Caco-2 (cell line): Measurements from ENCODE around the gene AFAP1L2. TPM values are rescaled to one million over a fixed set of nuclear protein-coding genes. Genes with fewer than 3 reads are reported as not detected.

ENCODE experiments used
- BruUV-seq: library from RNA; stranded (reverse); fragments of 400-500 nt; replicated peaks from 2 replicates; lab custom pipeline; 2021; lab: Mats Ljungman, UMichigan
- CTCF ChIA-PET: fragments of 300-600 bp; sonication (Branson Sonifier 250); formaldehyde crosslinking; loops from one replicate; lab custom pipeline; 2022; ENCODE audit warnings: antibody characterized with exemption; lab: Charles Lee
- POLR2A ChIA-PET: fragments of 300-600 bp; sonication (Branson Sonifier 250); formaldehyde crosslinking; loops from one replicate; lab custom pipeline; 2022; ENCODE audit warnings: antibody characterized with exemption; lab: Charles Lee
- DNase-seq, 2 experiments: peaks; one replicate each; pipeline versions ENCODE4 v3.0.0 to v3.0.0-alpha.2; 2020 to 2022
- H3K27me3 ChIP-seq: replicated peaks from 2 replicates; pipeline ENCODE4 v1.6.0; 2011; ENCODE audit warnings: low read length; ENCODE audit not compliant: control insufficient read depth, insufficient read depth
- H3K36me3 ChIP-seq: 2 replicates; pipeline ENCODE4 v1.5.1; 2011; ENCODE audit warnings: low read length; ENCODE audit not compliant: control insufficient read depth, insufficient read depth
- H3K4me1 ChIP-seq: fragments of 250-450 bp; sonication (Bioruptor Pico); 2 replicates; pipeline ENCODE4 v1.5.1; 2020; ENCODE audit warnings: mild to moderate bottlenecking
- H3K4me3 ChIP-seq: 2 replicates; pipeline ENCODE4 v1.5.1; 2011; ENCODE audit warnings: low read depth, mild to moderate bottlenecking, control low read depth, low read length
- H3K9me3 ChIP-seq: fragments of 250-450 bp; sonication (Bioruptor Pico); 2 replicates; pipeline ENCODE4 v1.5.1; 2020; ENCODE audit warnings: mild to moderate bottlenecking, moderate library complexity
- H3K27ac Mint-ChIP-seq: one replicate; pipeline ENCODE4 v1.8.0; 2022; ENCODE audit warnings: mixed read lengths; ENCODE audit not compliant: unreplicated experiment
- H3K27me3 Mint-ChIP-seq: one replicate; pipeline ENCODE4 v1.8.0; 2022; ENCODE audit warnings: mixed read lengths; ENCODE audit not compliant: insufficient read depth, unreplicated experiment
- H3K36me3 Mint-ChIP-seq: one replicate; pipeline ENCODE4 v1.8.0; 2022; ENCODE audit warnings: mild to moderate bottlenecking, mixed read lengths; ENCODE audit not compliant: insufficient read depth, unreplicated experiment
- H3K4me1 Mint-ChIP-seq: one replicate; pipeline ENCODE4 v1.8.0; 2022; ENCODE audit warnings: low read depth, mixed read lengths; ENCODE audit not compliant: unreplicated experiment
- H3K4me3 Mint-ChIP-seq: one replicate; pipeline ENCODE4 v1.8.0; 2022; ENCODE audit warnings: mild to moderate bottlenecking, moderate library complexity, mixed read lengths; ENCODE audit not compliant: unreplicated experiment
- H3K9me3 Mint-ChIP-seq: one replicate; pipeline ENCODE4 v1.8.0; 2022; ENCODE audit warnings: mixed read lengths; ENCODE audit not compliant: unreplicated experiment
- CTCF ChIP-seq, 2 experiments: fragments of 200-600 bp in 1 of 2; IDR thresholded peaks; 1 replicate in 1 of 2; 2 replicates in 1 of 2; pipeline versions ENCODE4 v1.5.1 to v1.8.0; 2011 to 2022; ENCODE audit warnings: antibody characterized with exemption in 1 of 2, control low read depth in 1 of 2, inconsistent platforms in 1 of 2, low read depth in 1 of 2, low read length in 1 of 2, mild to moderate bottlenecking in 1 of 2, moderate library complexity in 1 of 2; ENCODE audit not compliant: insufficient read depth in 1 of 2, severe bottlenecking in 1 of 2, unreplicated experiment in 1 of 2
- intact Hi-C: fragments of 100-400 bp; cut with micrococcal nuclease; formaldehyde crosslinking; loops from one replicate; pipeline ENCODE4 v1.10.0; 2022; ENCODE audit not compliant: unreplicated experiment
- total RNA-seq: library from RNA; stranded (reverse); gene quantifications from 2 replicates; pipeline ENCODE4 v1.2.3, GENCODE V29; 2022

The AFAP1L2 gene
- total RNA-seq, 1 experiment from 2014 or later = 2.3 TPM

GRCh38 chr10:114322344-114322743, 82.0 kb downstream of the AFAP1L2 start:
- DNase-seq = no peak
- TF ChIP-seq CTCF (IDR thresholded peaks at IDR 0.05; ENCODE audit: insufficient read depth in 1 of 2, low read depth in 1 of 2, low read length in 1 of 2, severe bottlenecking in 1 of 2, unreplicated experiment in 1 of 2) = no peak
- no peak overlapping the region for H3K4me3 Mint-ChIP-seq
- no TSS peak for BruUV-seq
- Histone ChIP-seq H3K4me3 (no peak overlapping the region), H3K9me3 (no peaks in the 10 kb centered on the region), H3K36me3 (no peaks in the 10 kb centered on the region), H3K4me1 (peaks cover 26% of the 10 kb centered on the region), H3K27me3 (no peaks in the 10 kb centered on the region)
- no peaks in the 10 kb centered on the region for H3K36me3 Mint-ChIP-seq
- H3K9me3 Mint-ChIP-seq = peaks cover 12% of the 10 kb centered on the region
- no peak overlapping the region for H3K27ac Mint-ChIP-seq
- ChIA-PET POLR2A (no interaction called here), CTCF (interaction anchor here (1.1 to 2.2 kb wide), 2 partner anchors 18 to 27 kb away, joined by 4 to 11 read pairs; no protein-coding TSS in a partner anchor)
- intact Hi-C loops = no loop called here
- peaks cover 31% of the 10 kb centered on the region for H3K4me1 Mint-ChIP-seq
- H3K27me3 Mint-ChIP-seq = no peaks in the 10 kb centered on the region

- Histone ChIP-seq H3K9me3 (no peaks in the 10 kb centered on the region), H3K27me3 (no peaks in the 10 kb centered on the region), H3K4me3 (no peak overlapping the region), H3K36me3 (no peaks in the 10 kb centered on the region), H3K4me1 (peaks cover 19% of the 10 kb centered on the region)
- ChIA-PET CTCF (interaction anchor here (0.5 kb wide), 1 partner anchor 131 kb away, joined by 3 read pairs; no protein-coding TSS in a partner anchor), POLR2A (no interaction called here)
- no peak for DNase-seq
- Mint-ChIP-seq H3K27me3 (no peaks in the 10 kb centered on the region), H3K27ac (no peak overlapping the region), H3K4me3 (no peak overlapping the region), H3K36me3 (no peaks in the 10 kb centered on the region), H3K4me1 (peaks cover 22% of the 10 kb centered on the region), H3K9me3 (peaks cover 12% of the 10 kb centered on the region)
- TF ChIP-seq CTCF (IDR thresholded peaks at IDR 0.05; ENCODE audit: insufficient read depth in 1 of 2, low read depth in 1 of 2, low read length in 1 of 2, severe bottlenecking in 1 of 2, unreplicated experiment in 1 of 2) = no peak
- BruUV-seq = no TSS peak
- intact Hi-C loops = no loop called here
These were observed 83.8 kb downstream of the AFAP1L2 start for GRCh38 chr10:114320249-114321116.

GRCh38 chr10:114319406-114320248, 84.7 kb downstream of the AFAP1L2 start:
- Mint-ChIP-seq H3K27me3 (no peaks in the 10 kb centered on the region), H3K4me1 (peaks cover 22% of the 10 kb centered on the region), H3K9me3 (peaks cover 12% of the 10 kb centered on the region), H3K36me3 (no peaks in the 10 kb centered on the region), H3K4me3 (no peak overlapping the region), H3K27ac (no peak overlapping the region)
- no peak for TF ChIP-seq CTCF (IDR thresholded peaks at IDR 0.05; ENCODE audit: insufficient read depth in 1 of 2, low read depth in 1 of 2, low read length in 1 of 2, severe bottlenecking in 1 of 2, unreplicated experiment in 1 of 2)
- H3K36me3 ChIP-seq = no peaks in the 10 kb centered on the region
- no peak overlapping the region for H3K4me3 ChIP-seq
- no TSS peak for BruUV-seq
- no peaks in the 10 kb centered on the region for H3K27me3 ChIP-seq
- H3K9me3 ChIP-seq = no peaks in the 10 kb centered on the region
- no peak for DNase-seq
- ChIA-PET CTCF (interaction anchor here (0.5 kb wide), 1 partner anchor 132 kb away, joined by 3 read pairs; no protein-coding TSS in a partner anchor), POLR2A (no interaction called here)
- intact Hi-C loops = no loop called here
- H3K4me1 ChIP-seq = peaks cover 19% of the 10 kb centered on the region
